Posterior cingulate gyrus (tissue), 11 donors: ENCODE results near the gene CPA3.

ENCODE experiments used
- DNase-seq, 10 donors: peaks; one replicate each; pipeline versions ENCODE4 v3.0.0 to v3.0.0-alpha.2; 2020 to 2021; ENCODE audit warnings: mixed read lengths in 3 of 10
- intact Hi-C: fragments of 100-400 bp; cut with DNase I; formaldehyde crosslinking; loops from one replicate; pipeline ENCODE4 v1.15.1; 2023

Gene CPA3

GRCh38 chr3:148911592-148911991 is 46.5 kb downstream of the CPA3 start:
- no peak for DNase-seq
- intact Hi-C loops = no loop called here

- DNase-seq = no peak
- intact Hi-C loops = no loop called here
Measured at GRCh38 chr3:148914936-148915690, 50.0 kb downstream of the CPA3 start.

GRCh38 chr3:148916132-148916531 is 51.0 kb downstream of the CPA3 start:
- DNase-seq = no peak
- intact Hi-C loops = no loop called here

GRCh38 chr3:148922467-148922866 is 57.4 kb downstream of the CPA3 start:
- intact Hi-C loops = no loop called here

DNA sequence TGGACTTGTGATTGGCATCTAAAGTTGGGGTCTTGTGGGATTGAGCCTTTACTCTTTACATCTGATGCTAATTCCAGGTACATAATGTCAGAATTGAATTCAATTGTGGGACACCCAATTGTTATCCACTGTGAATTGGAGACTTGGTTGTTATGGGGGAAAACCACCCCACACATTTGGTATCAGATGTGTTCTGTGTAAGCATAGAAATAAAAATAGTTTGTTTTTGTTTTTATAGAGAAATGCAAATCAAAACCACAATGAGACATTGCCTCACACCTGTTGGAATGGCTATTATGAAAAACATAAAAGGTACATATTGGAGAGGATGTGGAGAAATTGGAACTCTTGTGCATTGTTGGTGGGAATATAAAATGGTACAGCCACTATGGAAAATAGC is 58.5 kb downstream of the CPA3 start:
- DNase-seq = no peak
- intact Hi-C loops = no loop called here

More at GRCh38 chr3:148922467-148922866, 57.4 kb downstream of the CPA3 start:
- no peak for DNase-seq

DNA sequence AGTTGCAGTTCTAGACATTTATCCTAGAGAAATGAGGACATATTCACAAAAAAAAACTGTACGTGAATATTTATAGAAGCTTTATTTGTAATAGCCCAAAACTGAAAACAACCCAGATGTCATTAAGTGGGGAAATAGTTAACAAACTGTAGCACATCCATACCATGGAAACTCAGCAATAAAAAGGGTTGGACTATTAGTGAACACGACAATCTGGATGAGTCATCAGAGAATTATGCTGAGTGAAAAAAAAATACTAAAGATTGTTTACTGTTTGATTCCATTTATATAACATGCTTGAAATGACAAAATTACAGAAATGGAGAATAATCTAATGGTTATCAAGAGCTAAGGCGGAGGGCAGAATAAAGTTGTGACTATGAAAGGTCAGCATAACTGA is 59.5 kb downstream of the CPA3 start:
- no peak for DNase-seq
- intact Hi-C loops = no loop called here

- no peak for DNase-seq
- intact Hi-C loops = no loop called here
Measured at GRCh38 chr3:148925845-148926244, 60.7 kb downstream of the CPA3 start.

- no peak for DNase-seq
- intact Hi-C loops = no loop called here
Measured at GRCh38 chr3:148930752-148931151, 65.7 kb downstream of the CPA3 start.

DNA sequence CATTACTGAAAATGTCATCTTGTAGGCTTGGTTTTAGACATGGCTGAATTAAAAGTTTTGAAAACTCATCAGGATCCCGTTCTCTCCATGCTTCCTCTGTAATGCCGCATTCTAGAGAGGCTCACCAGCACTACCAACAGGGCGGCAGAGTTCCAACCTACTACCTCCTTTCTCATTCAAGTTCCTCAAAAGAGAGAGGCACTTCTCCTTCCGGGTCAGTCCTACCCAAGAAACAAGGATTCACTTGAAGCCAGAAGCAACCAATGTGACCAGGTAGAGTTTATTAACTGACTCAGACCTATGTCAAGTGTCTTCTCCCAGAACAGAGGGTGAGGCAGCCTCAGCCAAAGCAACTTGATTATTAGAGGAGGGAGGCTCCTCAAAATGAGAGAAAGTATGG is 66.5 kb downstream of the CPA3 start:
- no peak for DNase-seq
- intact Hi-C loops = no loop called here

DNA sequence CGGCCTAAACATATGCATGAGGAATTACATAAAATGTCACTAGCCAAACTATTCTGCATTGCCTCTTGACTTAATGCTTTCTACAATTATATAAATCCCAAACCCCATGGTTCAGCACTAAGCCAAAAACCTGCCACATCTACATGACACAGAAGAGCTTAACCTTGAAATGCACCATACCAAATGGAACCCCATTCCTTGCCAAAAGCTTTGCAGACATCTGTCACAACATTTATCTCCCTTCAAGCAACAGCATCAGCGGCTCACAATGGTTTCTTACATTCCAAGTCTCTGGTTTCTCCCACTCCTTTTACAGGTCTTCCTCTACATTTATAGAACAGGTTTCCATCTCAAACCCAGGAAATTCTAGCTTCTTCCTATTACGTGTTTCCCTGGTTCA is 67.9 kb downstream of the CPA3 start:
- no peak for DNase-seq
- intact Hi-C loops = no loop called here

- intact Hi-C loops = no loop called here
- DNase-seq = no peak
Measured at GRCh38 chr3:148937467-148938255, 72.6 kb downstream of the CPA3 start.

- intact Hi-C loops = no loop called here
- no peak for DNase-seq
Measured at GRCh38 chr3:148938306-148938705, 73.2 kb downstream of the CPA3 start.

DNA sequence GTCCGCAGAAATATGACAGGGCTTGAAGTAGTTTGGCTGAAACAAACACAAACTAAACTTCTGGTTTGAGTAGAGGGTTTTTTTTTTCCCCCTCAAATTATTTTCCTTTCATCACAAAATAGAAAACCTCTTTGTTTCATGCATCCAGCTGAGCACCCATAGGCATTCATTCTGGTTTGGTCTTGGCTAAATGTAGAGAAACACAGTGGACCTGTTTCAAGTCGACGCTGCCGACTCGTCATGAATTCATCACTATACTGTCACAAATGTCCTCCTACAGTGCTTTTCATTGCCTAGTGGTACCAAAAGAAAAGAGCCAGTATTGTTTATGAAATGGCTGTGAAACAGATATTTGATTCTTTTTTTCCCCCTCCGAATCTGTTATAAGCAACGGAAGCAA is 73.8 kb downstream of the CPA3 start:
- peak in 1 of 10 donors; percentile 17 for DNase-seq
- intact Hi-C loops = no loop called here

DNA sequence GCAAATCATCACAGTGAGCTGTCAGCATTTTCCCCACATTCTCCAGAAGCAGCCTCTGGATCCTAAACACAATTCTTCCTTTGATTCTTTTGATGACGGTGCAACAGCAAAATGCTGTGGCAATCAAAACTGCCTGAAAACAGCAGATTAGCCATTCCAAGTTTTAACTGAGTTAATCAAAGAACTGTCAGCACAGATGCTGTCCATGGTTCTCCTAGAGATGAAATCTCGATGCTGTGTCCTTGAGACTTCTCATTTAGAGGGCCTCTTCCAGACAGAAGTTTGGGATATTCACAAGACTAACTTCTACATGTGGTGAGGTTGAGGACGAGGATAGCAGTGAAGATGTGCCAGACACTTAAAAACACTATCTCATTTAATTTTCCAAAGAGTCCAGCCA is 75.9 kb downstream of the CPA3 start:
- intact Hi-C loops = no loop called here
- DNase-seq = no peak

DNA sequence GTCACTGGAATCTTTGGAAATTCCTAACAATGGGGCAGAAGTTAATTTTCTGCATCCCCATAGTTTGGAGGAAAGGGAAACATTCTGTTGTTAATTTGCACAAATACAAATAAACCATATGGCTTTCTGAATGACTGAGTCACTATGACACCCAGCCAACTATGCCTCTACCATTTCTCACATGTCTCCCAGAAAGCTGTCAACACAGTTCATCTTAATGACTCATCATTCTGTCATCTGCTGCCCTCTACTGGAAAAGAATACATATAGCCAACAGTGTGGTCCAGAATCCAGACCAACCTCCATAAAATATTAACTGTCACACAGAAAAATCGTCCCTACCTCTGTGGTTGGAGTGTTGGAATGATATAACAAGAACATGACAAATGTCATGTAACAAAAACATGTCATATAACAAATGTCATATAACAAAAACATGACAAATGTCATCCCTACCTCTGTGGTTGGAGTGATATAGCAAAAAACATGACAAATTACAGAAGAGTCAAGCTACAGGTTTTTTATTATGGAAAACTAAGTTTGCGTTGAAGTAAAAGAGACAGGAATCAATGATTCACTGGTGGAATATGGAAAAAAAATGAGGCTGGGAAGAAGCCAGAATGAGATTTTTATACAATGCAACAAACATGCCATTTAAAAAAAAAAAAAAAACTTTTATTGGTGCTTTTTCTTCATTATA is 78.6 kb downstream of the CPA3 start:
- intact Hi-C loops = loop anchor here (1.0 kb wide), 2 partner anchors 82 to 216 kb away; no protein-coding TSS in a partner anchor
- no peak for DNase-seq

- intact Hi-C loops = loop anchor here (5.0 kb wide), 1 partner anchor 573 kb away; no protein-coding TSS in a partner anchor
Measured at GRCh38 chr3:148945116-148945515, 80.0 kb downstream of the CPA3 start.

More at GRCh38 chr3:148945116-148945515, 80.0 kb downstream of the CPA3 start:
- no peak for DNase-seq
